Ascending aorta (tissue), 2 donors: ENCODE results near the gene PTPN11. TPM values are rescaled to one million over a fixed set of nuclear protein-coding genes. Genes with fewer than 3 reads are reported as not detected.

ENCODE experiments used
- DNase-seq, 2 donors: peaks; one replicate each; pipeline ENCODE4 v3.0.0-alpha.2; 2019; ENCODE audit warnings: low spot score in 2 of 2
- H3K27ac ChIP-seq, 2 donors: fragments of 200-600 bp; sonication (generic); one replicate each; pipeline ENCODE4 v1.5.1; 2016 to 2017; ENCODE audit warnings: mild to moderate bottlenecking in 1 of 2
- H3K27me3 ChIP-seq: fragments of 200-600 bp; sonication (generic); one replicate; pipeline ENCODE4 v1.5.1; 2017
- H3K36me3 ChIP-seq, 2 donors: fragments of 200-600 bp; sonication (generic); one replicate each; pipeline ENCODE4 v1.5.1; 2016
- H3K4me1 ChIP-seq, 2 donors: fragments of 200-600 bp; sonication (generic); one replicate each; pipeline ENCODE4 v1.5.1; 2016 to 2017; ENCODE audit warnings: mild to moderate bottlenecking in 1 of 2
- H3K4me3 ChIP-seq, 2 donors: fragments of 200-600 bp; sonication (generic); one replicate each; pipeline ENCODE4 v1.5.1; 2016 to 2017; ENCODE audit warnings: mild to moderate bottlenecking in 1 of 2
- H3K9me3 ChIP-seq, 2 donors: fragments of 200-600 bp; sonication (generic); one replicate each; pipeline ENCODE4 v1.5.1; 2016
- intact Hi-C: fragments of 100-400 bp; cut with DNase I; formaldehyde crosslinking; loops from one replicate; pipeline ENCODE4 v1.15.1; 2023
- total RNA-seq: library from RNA; depleted of rRNA; stranded (reverse); fragments of >200 nt; gene quantifications from one replicate; pipeline ENCODE4 v1.1.0, GENCODE V29; 2016
- TF ChIP-seq, protein P1 (sequence below), 3 experiments: fragments of 200-600 bp in 2 of 3; fragments of 450-650 bp in 1 of 3; sonication (generic) in 2 of 3; IDR thresholded peaks; one replicate each; pipeline ENCODE4 v1.5.1; 2016 to 2019; ENCODE audit warnings: antibody characterized with exemption in 3 of 3, mild to moderate bottlenecking in 1 of 3, moderate library complexity in 1 of 3

The PTPN11 gene
- total RNA-seq: 70.2 TPM

DNA sequence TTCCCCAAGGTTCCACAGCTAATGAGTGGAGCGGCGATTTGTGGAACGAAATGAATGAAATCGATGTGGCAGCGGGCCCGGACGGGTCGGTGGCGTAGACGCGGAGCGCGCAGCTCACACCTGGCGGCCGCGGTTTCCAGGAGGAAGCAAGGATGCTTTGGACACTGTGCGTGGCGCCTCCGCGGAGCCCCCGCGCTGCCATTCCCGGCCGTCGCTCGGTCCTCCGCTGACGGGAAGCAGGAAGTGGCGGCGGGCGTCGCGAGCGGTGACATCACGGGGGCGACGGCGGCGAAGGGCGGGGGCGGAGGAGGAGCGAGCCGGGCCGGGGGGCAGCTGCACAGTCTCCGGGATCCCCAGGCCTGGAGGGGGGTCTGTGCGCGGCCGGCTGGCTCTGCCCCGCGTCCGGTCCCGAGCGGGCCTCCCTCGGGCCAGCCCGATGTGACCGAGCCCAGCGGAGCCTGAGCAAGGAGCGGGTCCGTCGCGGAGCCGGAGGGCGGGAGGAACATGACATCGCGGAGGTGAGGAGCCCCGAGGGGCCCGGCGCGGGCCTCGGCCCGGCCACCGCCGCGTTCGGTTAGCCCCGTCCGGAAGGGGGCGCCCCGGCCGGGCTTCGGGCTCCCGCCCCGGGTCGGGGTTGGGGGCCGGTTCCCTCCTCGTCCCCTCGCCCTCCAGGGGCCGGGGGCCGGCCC lies at the start of gene PTPN11:
TSS of gene PTPN11 (plus strand) at position 340 of the 689 bp plus-strand sequence. CDS start at position 505, 165 bp downstream.
- H3K27me3 ChIP-seq: no peaks in the 10 kb centered on the region
- H3K27ac ChIP-seq: peak within 1 kb of the TSS; percentile 98 to 99
- H3K9me3 ChIP-seq: no peaks in the 10 kb centered on the region
- intact Hi-C loops: loop anchor here (1.0 to 5.0 kb wide), 2 partner anchors 9 to 291 kb away; partner anchors contain the start of genes RPL6 and TRAFD1
- H3K4me1 ChIP-seq: peaks cover 7 to 39% of the 10 kb centered on the region in 2 donors
- TF ChIP-seq, protein P1, sequence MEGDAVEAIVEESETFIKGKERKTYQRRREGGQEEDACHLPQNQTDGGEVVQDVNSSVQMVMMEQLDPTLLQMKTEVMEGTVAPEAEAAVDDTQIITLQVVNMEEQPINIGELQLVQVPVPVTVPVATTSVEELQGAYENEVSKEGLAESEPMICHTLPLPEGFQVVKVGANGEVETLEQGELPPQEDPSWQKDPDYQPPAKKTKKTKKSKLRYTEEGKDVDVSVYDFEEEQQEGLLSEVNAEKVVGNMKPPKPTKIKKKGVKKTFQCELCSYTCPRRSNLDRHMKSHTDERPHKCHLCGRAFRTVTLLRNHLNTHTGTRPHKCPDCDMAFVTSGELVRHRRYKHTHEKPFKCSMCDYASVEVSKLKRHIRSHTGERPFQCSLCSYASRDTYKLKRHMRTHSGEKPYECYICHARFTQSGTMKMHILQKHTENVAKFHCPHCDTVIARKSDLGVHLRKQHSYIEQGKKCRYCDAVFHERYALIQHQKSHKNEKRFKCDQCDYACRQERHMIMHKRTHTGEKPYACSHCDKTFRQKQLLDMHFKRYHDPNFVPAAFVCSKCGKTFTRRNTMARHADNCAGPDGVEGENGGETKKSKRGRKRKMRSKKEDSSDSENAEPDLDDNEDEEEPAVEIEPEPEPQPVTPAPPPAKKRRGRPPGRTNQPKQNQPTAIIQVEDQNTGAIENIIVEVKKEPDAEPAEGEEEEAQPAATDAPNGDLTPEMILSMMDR (IDR thresholded peaks at IDR 0.05): peak in 1 of 3 experiments; percentile 29
- peak within 1 kb of the TSS; percentile 84 to 95 for H3K4me3 ChIP-seq
- no peaks in the 10 kb centered on the region for H3K36me3 ChIP-seq
- DNase-seq: peak; percentile 53 to 93

DNA sequence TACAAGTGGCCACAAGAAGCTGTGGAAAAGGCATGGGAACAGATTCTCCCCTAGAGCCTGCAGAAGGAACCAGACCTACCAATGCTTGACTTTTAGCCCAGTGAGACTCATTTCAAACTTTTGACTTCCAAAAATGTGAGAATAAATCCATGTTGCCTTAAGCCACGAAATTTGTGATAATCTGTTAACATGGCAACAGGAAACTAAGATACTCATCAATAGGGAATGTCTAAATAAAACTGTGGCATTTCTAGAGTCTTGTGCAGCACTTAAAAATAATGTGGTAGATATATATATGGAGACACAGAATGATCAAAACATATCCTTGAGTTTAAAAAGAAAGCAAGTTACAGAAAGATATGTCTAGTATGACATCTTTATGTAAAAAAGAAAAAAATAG lies 48.5 kb upstream of the PTPN11 start:
- no peaks in the 10 kb centered on the region for H3K4me1 ChIP-seq
- H3K9me3 ChIP-seq: no peaks in the 10 kb centered on the region
- intact Hi-C loops: no loop called here
- no peak for DNase-seq
- no peaks in the 10 kb centered on the region for H3K36me3 ChIP-seq
- H3K27ac ChIP-seq: no peak overlapping the region
- TF ChIP-seq, protein P1 (IDR thresholded peaks at IDR 0.05): no peak
- H3K4me3 ChIP-seq: no peak overlapping the region
- H3K27me3 ChIP-seq: no peaks in the 10 kb centered on the region

DNA sequence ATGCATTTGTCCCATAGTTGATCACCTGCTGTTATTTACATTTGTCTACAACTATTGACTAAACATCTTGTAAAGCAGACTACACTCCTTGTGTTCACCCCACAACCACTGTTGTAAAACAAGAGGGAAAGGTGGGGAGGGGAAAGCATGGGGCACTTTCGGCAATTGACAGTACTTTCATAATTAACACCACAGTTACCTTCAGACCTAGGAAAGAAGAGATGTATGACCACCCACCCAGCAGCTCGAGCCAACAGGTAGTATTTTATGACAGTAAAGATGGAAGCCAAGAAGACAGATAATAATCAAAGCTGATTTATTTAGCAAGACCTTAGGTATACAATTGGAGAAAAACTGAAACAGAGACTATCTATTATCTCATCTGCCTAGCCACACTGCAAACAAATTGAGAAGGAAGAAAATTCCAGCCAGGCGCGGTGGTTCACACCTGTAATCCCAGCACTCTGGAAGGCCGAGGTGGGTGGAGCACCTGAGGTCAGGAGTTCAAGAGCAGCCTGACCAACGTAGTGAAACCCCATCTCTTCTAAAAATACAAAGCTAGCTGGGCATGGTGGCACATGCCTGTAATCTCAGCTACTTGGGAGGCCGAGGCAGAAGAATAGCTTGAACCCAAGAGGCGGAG lies 47.8 kb upstream of the PTPN11 start:
- intact Hi-C loops: no loop called here
- no peaks in the 10 kb centered on the region for H3K9me3 ChIP-seq
- H3K27ac ChIP-seq: no peak overlapping the region
- TF ChIP-seq, protein P1 (IDR thresholded peaks at IDR 0.05): no peak
- no peaks in the 10 kb centered on the region for H3K27me3 ChIP-seq
- H3K4me3 ChIP-seq: no peak overlapping the region
- no peaks in the 10 kb centered on the region for H3K4me1 ChIP-seq
- no peaks in the 10 kb centered on the region for H3K36me3 ChIP-seq
- DNase-seq: no peak

DNA sequence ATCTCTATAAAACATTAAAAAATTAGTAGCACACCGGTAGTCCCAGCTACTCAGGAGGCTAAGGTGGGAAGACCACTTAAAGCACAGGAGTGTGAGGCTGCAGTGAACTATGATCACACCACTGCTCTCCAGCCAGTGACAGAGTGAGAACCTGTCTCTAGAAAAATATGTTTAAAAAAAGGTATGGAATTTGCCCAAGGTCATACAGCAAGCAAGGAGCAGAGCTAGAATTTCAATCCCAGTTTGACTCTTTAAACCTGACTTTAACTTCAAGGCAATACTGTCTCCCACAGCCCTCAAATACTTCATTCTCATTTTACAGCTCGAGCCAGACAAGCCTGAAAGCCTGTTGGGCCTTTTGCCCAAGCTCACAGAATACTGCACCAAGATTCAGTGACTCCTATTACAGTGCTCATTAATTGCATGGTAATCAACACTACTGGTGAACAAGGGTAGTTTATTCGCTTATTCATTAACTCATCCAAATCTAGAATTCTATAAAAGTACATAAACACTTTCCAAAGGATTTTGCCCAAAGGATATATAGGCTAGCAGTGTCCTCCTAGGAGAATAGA lies 44.5 kb upstream of the PTPN11 start:
- Histone ChIP-seq H3K36me3 (no peaks in the 10 kb centered on the region), H3K4me1 (no peaks in the 10 kb centered on the region), H3K27ac (no peak overlapping the region), H3K27me3 (no peaks in the 10 kb centered on the region), H3K4me3 (no peak overlapping the region), H3K9me3 (no peaks in the 10 kb centered on the region)
- TF ChIP-seq, protein P1 (IDR thresholded peaks at IDR 0.05): no peak
- intact Hi-C loops: no loop called here
- no peak for DNase-seq

DNA sequence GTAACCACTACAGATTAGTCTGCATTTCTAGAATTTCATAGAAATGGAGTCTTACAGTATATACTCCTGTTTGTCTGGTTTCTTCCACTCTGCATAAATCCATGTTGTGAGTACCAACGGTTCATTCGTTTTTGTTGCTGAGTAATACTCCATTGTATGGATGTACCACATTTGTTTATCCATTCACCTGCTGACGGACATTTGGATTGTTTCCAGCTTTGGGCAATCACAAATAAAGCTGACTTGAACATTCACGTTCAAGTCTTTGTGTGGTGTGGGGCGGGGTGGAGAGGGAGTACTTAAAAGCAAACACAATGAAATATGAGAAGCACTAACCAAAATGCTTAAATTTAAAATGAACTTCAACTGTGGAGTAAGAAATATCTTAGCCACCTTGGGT lies 43.6 kb upstream of the PTPN11 start:
- H3K36me3 ChIP-seq: no peaks in the 10 kb centered on the region
- intact Hi-C loops: no loop called here
- DNase-seq: no peak
- peaks cover 0 to under 1% of the 10 kb centered on the region in 2 donors for H3K4me1 ChIP-seq
- no peak overlapping the region for H3K27ac ChIP-seq
- TF ChIP-seq, protein P1 (IDR thresholded peaks at IDR 0.05): no peak
- no peaks in the 10 kb centered on the region for H3K9me3 ChIP-seq
- H3K4me3 ChIP-seq: no peak overlapping the region
- H3K27me3 ChIP-seq: no peaks in the 10 kb centered on the region
